Stimulated activated CD4-positive, alpha-beta T cell treated with anti-CD3 and anti-CD28 coated beads, Interleukin-1b, Interleukin-23, amount 100 ng/mL, for 24 hours (primary cell): ENCODE data around the gene PMFBP1.
"Not testable (repeated sequence)": the region's sequence is repeated elsewhere in the genome, so short reads cannot be mapped to it uniquely, and the experiment has no call there.

Source experiments
- DNase-seq, 4 experiments: peaks; one replicate each; pipeline ENCODE4 v3.0.0-alpha.2; 2020; ENCODE audit warnings: low read depth in 4 of 4, low spot score in 1 of 4

The PMFBP1 gene

GRCh38 chr16:72108353-72109102, 63.4 kb downstream of the PMFBP1 start:
- no peak for DNase-seq

GRCh38 chr16:72107371-72107770, 64.6 kb downstream of the PMFBP1 start:
- no peak for DNase-seq

GRCh38 chr16:72105978-72106377, 66.0 kb downstream of the PMFBP1 start:
- DNase-seq, result no peak

DNA sequence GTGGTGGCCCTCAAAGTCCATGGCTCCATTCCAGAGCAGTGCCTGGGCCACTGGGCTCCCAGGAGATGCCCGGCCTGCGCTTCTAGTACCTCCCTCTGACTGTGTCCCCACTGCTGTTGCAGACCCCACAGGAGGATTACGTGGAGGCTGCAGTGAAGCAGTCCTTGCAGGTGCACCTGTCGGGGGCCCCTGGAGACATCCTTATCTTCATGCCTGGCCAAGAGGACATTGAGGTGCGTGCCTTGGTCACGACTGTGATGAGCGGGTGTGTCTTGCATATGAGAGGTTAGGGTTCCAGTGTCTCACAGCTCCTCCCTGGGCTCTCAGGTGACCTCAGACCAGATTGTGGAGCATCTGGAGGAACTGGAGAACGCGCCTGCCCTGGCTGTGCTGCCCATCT, 67.0 kb downstream of the PMFBP1 start:
- DNase-seq, result no peak

DNA sequence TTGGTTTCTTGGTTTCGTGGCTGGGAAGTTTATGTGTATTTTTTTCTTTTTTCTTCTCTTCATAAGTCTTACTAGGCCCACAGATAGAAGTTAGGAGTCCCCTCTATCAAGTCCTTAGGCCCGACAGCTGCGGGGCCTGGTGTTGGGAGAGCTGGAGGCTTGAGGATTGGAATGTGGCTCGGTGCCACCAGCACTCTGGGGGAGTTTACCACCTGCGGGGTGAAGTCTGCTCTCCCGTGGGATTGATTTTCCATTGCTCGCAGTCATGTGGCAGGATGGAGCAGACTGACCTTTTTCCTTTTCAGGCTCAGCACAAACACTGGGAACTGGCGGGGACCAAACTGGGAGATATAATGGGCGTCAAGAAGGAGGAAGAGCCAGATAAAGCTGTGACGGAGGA, 70.8 kb downstream of the PMFBP1 start:
- no peak for DNase-seq

DNA sequence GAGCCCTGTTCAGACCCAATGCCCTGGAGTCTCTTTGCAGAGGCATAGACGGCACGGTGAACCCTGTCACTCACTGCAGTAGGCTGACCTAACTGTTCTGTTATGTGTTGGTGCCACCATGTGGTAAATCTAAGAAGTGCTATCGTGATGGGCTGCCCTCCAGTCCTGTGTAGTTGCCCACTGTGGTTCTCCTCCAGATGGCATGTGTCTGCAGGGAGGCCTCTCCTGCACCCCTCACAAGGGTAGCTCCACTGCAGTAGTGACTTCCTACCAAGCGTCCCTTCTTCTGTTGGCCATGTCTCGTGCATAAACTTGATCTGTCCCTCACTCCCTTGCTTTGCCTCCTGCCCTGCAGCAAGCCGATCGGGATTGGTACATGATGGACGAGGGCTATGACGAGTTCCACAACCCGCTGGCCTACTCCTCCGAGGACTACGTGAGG, 72.6 kb downstream of the PMFBP1 start:
- DNase-seq, result peak in 2 of 4 experiments; percentile 6 to 23

- no peak for DNase-seq
Measured at GRCh38 chr16:72098936-72099335, 73.0 kb downstream of the PMFBP1 start.

DNA sequence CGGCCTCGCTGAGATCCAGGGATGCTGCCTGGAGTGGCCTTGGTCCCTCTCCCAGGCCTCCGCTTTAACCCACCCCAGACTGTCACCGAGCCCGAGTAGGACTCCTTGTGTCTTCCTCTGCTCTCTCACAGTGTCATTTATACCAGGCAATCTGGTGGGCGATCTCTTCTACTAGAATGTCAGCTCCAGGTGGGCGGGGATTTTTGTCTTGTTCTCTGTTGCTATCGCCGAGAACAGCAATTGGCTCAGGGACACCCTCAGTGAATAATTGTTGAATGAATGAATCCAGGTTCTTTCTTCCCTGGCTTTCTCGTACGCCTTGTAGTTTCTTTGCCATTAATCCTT, 77.7 kb downstream of the PMFBP1 start:
- DNase-seq, result peak in 2 of 4 experiments; percentile 19 to 21

DNA sequence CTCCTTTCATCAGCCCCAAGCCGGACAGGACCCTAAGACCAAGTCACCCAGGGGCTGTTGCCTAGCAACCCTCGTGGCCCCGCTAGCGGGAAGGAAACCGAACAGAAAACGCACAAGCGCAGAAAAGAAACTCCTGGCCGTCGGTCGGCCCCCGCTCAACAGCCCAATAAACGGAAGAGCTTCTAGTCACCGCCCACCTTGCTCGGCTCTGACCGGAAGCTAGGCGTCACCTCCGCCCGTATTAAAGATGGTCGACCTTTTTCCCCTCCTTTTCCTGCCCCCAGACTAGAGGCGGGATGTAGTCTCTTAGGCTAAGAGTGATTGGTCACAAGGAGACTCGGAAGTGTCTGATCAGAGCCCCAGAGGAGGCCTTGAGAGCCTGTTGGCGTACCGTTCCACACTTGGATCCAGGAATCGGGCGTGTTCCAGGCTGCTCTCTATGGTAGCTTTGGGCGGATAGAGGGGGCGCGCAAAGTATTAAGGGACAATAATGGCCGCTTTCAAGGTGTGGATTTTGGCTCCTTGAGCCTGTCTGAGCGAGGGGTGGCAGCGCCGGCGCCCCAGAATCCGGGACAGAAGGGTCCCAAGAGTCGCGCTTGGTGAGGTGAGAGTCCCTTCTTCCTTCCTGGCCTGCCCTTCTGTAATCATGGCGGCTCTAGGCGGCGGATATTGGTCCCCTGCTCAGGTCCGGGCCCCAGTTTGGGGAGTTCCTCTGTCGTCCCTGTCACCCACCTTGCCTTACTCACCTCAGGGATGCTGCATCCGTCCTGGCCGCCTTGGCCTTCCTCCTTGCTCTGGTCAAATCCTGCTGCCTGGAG, 78.3 kb downstream of the PMFBP1 start, which contains the start of the genes DHX38 and TXNL4B:
DHX38 (plus strand) TSS at position 400 of the 818 bp plus-strand sequence. CDS start 2,311 bp downstream, outside the sequence.
TXNL4B (minus strand) TSS at position 173 of the 818 bp plus-strand sequence. CDS start 2,871 bp downstream, outside the sequence.
- DNase-seq, result peak; percentile 65 to 87 (median 78)

- no peak for DNase-seq
Measured at GRCh38 chr16:72092832-72093447, 79.0 kb downstream of the PMFBP1 start.

GRCh38 chr16:72091217-72091616, 80.7 kb downstream of the PMFBP1 start:
- no peak for DNase-seq

- no peak for DNase-seq
Measured at GRCh38 chr16:72085002-72085401, 87.0 kb downstream of the PMFBP1 start.

DNA sequence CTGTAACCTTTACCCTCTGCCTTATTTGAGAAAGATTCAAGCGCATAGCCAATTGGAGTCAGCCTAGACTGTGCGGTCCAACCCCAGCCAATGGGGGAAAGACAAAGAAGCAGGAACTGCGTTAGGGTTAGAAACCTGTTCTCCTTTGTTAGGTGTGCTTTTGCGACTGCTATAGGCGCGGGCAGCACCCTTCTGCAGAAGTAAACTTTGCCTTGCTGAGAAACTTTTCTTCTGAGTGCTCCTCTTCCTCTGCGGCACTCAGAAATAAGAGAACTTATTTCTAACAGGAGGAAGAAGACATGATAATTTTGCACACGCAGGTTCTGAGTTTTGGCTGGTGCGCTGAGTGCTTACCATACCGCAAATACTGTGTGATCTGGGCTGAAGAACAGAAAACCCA, 87.5 kb downstream of the PMFBP1 start:
- no peak for DNase-seq

GRCh38 chr16:72083778-72084404, 88.1 kb downstream of the PMFBP1 start:
- DNase-seq, result no peak

- not testable (repeated sequence) for DNase-seq
Measured at GRCh38 chr16:72076991-72077706, 94.8 kb downstream of the PMFBP1 start.

DNA sequence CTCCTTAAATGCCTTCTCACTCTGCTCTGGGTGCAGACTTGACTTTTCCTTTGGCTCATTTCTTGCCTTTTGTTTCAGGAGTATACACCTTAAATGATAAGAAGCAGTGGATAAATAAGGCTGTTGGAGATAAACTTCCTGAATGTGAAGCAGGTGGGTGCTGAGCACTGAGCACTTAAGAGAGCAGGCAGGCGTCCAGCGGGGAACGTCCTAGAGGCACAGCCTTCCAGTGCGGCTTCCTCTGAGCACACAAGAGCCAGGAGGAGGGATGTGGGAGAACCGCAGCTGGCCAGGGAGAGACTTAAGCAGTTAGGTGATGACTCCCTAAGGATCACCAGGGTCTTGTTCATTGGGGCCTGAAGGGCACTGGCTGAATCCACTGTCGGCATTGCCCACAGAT, 96.9 kb downstream of the PMFBP1 start:
- not testable (repeated sequence) for DNase-seq

GRCh38 chr16:72073560-72074230, 98.3 kb downstream of the PMFBP1 start:
- no peak for DNase-seq

DNA sequence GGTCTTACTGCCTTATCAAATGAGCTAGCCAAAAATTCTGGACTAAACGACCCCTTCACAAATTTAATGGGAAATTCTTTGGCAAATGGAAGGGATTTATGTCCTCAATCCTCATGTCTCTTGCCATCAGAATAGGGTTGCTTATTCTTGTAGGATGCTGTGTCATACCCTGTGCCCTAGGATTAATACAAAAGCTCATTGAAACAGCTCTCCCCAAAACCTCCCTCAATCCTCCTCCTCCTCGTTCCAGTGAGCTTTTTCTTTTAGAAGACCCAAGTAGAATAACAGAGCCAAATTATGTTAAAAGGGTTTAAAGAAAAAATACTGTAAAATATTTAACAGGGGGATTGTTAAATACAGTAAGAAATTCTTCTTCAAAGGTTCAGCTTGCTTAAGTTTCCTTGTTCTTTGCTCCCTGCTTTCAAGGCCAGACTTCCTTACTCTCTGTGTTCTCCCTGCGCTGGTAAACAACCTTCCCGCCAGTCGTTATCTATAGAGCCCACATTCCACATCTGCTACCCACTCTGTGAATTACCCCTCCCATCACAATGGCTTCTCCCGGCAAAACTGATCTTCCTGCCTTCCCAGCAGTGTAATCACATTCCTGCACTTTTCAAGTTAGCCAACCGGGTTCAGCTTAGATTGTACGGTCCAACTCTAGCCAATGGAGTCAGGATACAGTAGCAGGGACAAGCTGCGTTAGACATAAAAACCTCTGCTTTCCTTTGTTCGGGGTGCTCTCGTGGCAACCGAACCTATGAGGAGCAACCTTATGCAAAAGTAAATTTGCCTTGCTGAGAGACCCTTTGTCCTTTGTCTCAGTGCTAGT, 99.2 kb downstream of the PMFBP1 start:
- no peak for DNase-seq
